SH-SY5Y (cell line): Measurements from ENCODE around the gene CACNA2D2.

ENCODE experiments used
- GATA2 ChIP-seq: IDR thresholded peaks from 2 replicates; pipeline ENCODE4 v1.6.1; 2011; ENCODE audit warnings: mild to moderate bottlenecking, low read depth, low read length
- GATA3 ChIP-seq: IDR thresholded peaks from 2 replicates; pipeline ENCODE4 v1.6.1; 2011; ENCODE audit warnings: low read depth, mild to moderate bottlenecking, low read length, moderate library complexity

DNA sequence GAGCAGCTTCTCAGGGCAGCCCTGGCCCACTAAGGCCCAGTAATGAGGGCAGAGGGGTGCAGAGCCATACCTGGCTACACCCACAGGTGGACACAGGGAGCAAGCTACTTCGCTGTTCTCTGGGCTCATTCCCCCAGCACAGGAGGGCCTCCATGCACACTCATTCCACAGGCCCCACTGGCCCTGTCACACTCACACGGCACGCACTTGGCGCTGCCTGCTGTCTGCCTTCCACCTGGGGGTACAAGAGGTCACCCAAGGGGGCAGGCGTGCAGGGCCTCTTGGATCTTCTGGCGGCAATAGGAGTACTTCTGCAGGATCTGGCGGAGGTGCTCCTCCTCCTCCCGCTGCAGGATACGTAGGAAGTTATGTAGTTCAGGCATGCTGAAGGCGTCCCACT is 173.1 kb downstream of the CACNA2D2 start:
- TF ChIP-seq GATA2 (no peak), GATA3 (no peak)
